ENCODE measurements around the gene CHCHD3.
"Not testable (repeated sequence)": the region's sequence is repeated elsewhere in the genome, so short reads cannot be mapped to it uniquely, and the experiment has no call there.

The CHCHD3 gene

DNA sequence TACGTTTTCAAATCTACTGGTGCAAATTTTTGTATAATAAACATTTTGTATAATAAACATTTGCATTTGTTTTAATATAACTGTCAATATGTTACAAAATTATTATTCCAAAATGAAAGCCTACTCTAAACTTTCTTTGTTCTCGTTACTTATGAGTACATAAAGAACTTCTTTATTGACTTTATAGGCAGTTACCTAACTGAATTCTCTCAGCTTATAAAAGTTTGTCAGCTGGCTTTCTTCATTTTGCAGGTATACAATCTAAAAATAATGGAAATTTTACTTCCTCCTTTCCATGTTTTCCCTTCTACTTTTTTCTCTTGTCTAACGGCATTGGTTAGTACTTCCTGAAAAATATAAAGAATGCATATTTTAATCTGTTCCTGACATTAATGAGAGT lies 137.1 kb downstream of the CHCHD3 start:
- Mint-ChIP-seq H3K36me3 (peaks cover 31% of the 10 kb centered on the region), H3K9me3 (ENCODE audit: low read depth) (no peaks in the 10 kb centered on the region), H3K27me3 (no peaks in the 10 kb centered on the region), H3K4me3 (no peak overlapping the region), H3K4me1 (ENCODE audit: low read depth) (peaks cover 10% of the 10 kb centered on the region), H3K27ac (no peak overlapping the region)

DNA sequence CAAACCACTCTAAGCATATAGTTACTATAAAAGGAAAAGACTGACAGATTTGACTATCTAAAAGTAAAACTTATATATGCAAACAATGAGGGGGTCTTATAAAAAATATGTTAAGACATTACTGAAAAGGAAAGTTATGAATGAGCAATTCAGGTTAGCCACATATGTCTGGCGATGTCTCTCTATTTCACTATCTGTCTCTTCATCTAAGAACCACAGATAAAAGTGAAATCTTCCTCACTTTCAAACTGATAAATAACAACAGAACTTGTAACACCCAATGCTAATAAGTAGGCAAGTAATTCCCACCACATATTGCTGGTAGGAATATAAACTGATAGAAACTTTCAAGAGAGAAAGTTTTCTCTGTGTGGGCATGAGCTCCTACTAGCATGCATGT lies 138.2 kb downstream of the CHCHD3 start:
- Mint-ChIP-seq H3K36me3 (peaks cover 36% of the 10 kb centered on the region), H3K4me3 (no peak overlapping the region), H3K27ac (no peak overlapping the region), H3K9me3 (ENCODE audit: low read depth) (no peaks in the 10 kb centered on the region), H3K4me1 (ENCODE audit: low read depth) (peaks cover 10% of the 10 kb centered on the region), H3K27me3 (no peaks in the 10 kb centered on the region)

DNA sequence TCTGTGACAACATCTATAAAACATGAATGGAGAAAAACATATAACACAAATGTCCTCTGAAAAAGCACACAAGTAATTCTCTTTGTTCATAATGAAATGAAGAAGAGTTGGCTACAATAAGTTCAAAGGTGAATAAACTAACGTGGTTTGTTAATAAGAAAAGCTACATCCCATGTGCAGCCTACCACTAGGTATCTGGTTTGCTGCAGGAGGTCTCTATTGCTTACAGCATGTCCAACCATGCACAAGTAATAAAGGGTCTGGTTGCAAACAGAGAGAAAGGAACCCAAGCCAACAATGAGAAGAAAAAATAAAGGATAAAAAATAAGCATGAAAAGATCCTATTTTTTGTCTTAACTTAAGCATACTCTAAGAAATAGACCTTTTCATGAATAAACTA lies 139.2 kb downstream of the CHCHD3 start:
- peaks cover 36% of the 10 kb centered on the region for H3K36me3 Mint-ChIP-seq
- H3K27me3 Mint-ChIP-seq = no peaks in the 10 kb centered on the region
- H3K9me3 Mint-ChIP-seq (ENCODE audit: low read depth) = no peaks in the 10 kb centered on the region
- no peak overlapping the region for H3K27ac Mint-ChIP-seq
- H3K4me3 Mint-ChIP-seq = no peak overlapping the region
- peaks cover 7% of the 10 kb centered on the region for H3K4me1 Mint-ChIP-seq (ENCODE audit: low read depth)

DNA sequence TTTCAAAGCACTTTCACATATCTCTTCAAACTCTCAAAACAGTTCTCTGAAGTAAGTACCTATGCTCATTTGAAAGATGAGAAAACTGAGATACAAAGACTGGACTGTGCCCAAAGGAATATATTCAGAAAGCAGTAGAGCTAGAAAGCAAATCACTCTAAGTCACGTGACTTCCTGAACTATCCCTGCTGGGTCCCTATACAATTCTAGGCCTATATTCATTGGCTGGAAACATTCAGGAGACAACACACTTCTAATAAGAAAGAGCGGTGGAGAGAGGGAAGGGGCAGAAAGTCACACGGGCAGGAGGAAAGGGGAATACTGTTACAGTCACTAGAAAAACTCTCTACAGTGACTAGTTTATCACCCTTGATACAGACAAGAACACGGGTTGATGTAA lies 140.0 kb downstream of the CHCHD3 start:
- H3K4me1 Mint-ChIP-seq (ENCODE audit: low read depth) = peaks cover 6% of the 10 kb centered on the region
- no peaks in the 10 kb centered on the region for H3K27me3 Mint-ChIP-seq
- H3K36me3 Mint-ChIP-seq = peaks cover 36% of the 10 kb centered on the region
- H3K9me3 Mint-ChIP-seq (ENCODE audit: low read depth) = no peaks in the 10 kb centered on the region
- H3K4me3 Mint-ChIP-seq = no peak overlapping the region
- H3K27ac Mint-ChIP-seq = no peak overlapping the region

DNA sequence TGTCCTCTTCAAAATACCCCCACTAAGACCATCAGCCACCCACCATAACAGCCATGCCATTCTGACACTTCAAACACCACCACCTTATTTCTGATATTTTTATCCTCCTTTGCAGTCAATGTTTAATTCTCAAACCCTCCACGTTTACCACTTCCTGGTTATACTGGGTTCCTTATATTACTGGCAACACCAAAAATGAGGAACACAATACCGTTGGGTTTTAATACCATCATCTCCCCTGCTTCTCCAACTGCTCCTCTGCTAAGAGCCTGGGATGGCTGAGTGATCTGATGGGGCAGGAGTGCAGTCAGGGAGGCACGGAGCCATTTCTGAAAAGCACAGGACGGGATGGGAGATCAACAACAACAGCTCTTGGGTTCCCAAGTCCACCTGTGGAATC lies 140.5 kb downstream of the CHCHD3 start:
- Mint-ChIP-seq H3K27ac (no peak overlapping the region), H3K27me3 (no peaks in the 10 kb centered on the region)

DNA sequence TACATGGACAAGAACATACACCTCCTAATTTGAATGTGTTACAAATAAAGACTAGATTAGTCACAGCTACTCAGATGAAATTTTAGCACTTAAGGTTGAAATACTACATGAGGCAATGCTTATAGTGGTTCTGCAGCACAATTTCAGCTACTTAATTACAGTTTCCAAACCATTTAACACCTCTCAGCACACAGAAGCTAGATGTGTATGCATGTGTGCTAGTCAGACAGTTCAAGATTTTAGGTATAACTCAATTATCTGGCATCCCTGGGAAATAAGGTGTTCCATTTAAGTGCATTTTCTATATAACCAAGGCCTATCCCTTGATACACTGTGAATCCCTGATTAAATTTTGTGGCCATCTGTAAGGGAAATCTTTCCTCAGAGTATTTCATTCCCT lies 141.8 kb downstream of the CHCHD3 start:
- peaks cover 6% of the 10 kb centered on the region for H3K4me1 Mint-ChIP-seq (ENCODE audit: low read depth)
- peaks cover 42% of the 10 kb centered on the region for H3K36me3 Mint-ChIP-seq
- no peak overlapping the region for H3K4me3 Mint-ChIP-seq
- peaks cover 4% of the 10 kb centered on the region for H3K9me3 Mint-ChIP-seq (ENCODE audit: low read depth)
- H3K27me3 Mint-ChIP-seq = no peaks in the 10 kb centered on the region
- H3K27ac Mint-ChIP-seq = no peak overlapping the region

More for the DNA sequence above, 140.5 kb downstream of the CHCHD3 start:
- Mint-ChIP-seq H3K36me3 (peaks cover 36% of the 10 kb centered on the region), H3K9me3 (ENCODE audit: low read depth) (no peaks in the 10 kb centered on the region), H3K4me3 (no peak overlapping the region), H3K4me1 (ENCODE audit: low read depth) (peaks cover 6% of the 10 kb centered on the region)

DNA sequence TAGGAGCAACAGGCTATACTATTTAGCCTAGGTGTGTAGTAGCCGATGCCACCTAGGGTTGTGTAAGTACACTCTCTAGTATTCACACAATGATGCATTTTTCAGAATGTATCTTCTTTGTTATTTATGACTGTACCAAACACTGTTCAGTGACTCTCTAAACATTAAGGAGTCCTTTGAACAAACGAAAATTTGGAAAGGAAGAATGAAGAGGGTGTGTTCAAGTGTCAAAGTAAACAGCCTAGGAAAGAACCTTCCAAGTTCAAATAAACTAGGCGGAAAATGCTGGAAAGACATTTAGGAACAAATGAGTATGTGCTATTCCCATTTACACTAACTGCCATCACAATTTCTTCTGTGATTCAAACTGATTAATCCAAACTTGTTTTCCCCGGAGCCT lies 142.4 kb downstream of the CHCHD3 start:
- Mint-ChIP-seq H3K9me3 (ENCODE audit: low read depth) (peaks cover 4% of the 10 kb centered on the region), H3K27me3 (no peaks in the 10 kb centered on the region), H3K4me1 (ENCODE audit: low read depth) (peaks cover 6% of the 10 kb centered on the region), H3K4me3 (no peak overlapping the region), H3K36me3 (peaks cover 42% of the 10 kb centered on the region), H3K27ac (no peak overlapping the region)

DNA sequence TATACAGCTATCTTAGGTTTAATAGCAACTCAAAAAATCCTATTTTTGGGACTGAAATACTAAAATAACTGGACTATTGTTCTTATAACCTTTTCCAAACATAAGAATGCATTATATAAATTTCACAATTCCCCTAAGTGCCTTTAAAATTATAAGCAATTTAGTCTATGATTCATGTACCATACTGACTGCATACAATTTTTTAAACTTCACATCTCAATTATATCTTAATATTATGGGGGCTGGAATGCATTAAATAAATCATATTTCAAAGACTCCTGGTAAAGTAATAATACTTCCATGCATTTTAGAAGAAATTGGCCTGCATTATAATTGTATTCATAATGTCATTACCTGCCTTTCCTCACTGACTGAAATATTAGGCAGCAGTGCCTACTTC lies 144.6 kb downstream of the CHCHD3 start:
- peaks cover 4% of the 10 kb centered on the region for H3K9me3 Mint-ChIP-seq (ENCODE audit: low read depth)
- no peaks in the 10 kb centered on the region for H3K27me3 Mint-ChIP-seq
- peaks cover 10% of the 10 kb centered on the region for H3K4me1 Mint-ChIP-seq (ENCODE audit: low read depth)
- H3K27ac Mint-ChIP-seq = no peak overlapping the region
- no peak overlapping the region for H3K4me3 Mint-ChIP-seq
- peaks cover 45% of the 10 kb centered on the region for H3K36me3 Mint-ChIP-seq

DNA sequence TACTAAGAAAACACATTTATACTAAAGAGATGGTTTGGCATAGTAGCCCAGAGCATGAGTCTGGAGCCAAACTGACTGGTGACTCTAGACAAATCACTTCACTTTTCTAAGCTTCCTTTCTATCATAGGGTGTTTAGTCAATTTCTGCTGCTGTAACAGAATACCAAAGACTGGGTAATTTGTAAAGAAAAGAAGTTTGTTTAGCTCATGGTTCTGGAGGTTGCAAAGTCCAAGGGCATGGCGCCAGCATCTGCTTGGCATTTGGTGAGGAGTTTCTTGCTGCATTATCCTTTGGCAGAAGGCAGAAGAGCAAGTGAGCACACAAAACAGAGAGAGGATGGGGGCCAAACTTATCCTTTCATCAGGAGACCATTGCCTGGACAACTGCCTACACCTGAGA lies 146.3 kb downstream of the CHCHD3 start:
- H3K36me3 Mint-ChIP-seq = peaks cover 34% of the 10 kb centered on the region
- peaks cover 8% of the 10 kb centered on the region for H3K4me1 Mint-ChIP-seq (ENCODE audit: low read depth)
- H3K9me3 Mint-ChIP-seq (ENCODE audit: low read depth) = peaks cover 4% of the 10 kb centered on the region
- no peak overlapping the region for H3K4me3 Mint-ChIP-seq
- H3K27me3 Mint-ChIP-seq = no peaks in the 10 kb centered on the region
- no peak overlapping the region for H3K27ac Mint-ChIP-seq

DNA sequence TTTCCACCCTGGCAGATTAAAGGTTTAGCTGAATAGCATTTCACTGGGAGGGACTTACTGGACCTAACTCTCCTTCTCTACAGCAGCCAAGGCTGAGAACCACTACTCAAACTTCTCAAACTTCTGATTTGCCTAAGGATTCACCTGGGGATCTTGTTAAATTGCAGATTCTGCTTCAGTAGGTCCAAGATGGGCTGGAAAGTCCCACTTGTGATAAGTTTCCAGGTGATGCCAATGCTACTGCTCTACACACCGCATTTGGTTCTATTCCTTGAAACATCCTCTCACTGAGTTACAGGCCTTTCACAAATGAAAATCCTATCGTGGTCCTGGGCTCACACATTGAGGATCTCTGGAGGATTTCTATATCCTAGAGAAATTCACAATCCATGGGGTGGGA lies 147.9 kb downstream of the CHCHD3 start:
- Mint-ChIP-seq H3K27me3 (no peaks in the 10 kb centered on the region), H3K27ac (no peak overlapping the region), H3K4me1 (ENCODE audit: low read depth) (peaks cover 8% of the 10 kb centered on the region), H3K9me3 (ENCODE audit: low read depth) (peaks cover 10% of the 10 kb centered on the region), H3K4me3 (no peak overlapping the region), H3K36me3 (peaks cover 34% of the 10 kb centered on the region)

DNA sequence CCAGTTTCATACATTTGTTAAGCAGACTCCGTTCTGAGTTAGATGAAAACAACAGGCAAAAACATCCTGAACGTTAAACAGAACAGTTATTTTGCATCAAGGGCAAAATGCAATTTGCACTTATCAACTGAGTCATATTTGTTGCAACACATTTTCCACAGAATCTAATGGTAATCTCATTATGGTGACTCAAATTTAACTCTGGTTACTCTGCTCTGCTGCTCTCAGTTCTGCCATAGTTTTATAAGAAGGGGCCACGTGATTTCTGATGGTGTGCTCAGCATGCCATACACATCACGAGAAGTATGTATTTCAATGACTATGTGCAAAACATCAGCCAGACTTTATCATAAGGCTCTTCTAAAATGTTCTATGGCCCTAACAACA lies 148.8 kb downstream of the CHCHD3 start:
- Mint-ChIP-seq H3K36me3 (peaks cover 30% of the 10 kb centered on the region), H3K4me3 (no peak overlapping the region), H3K27ac (peak overlapping the region; percentile 24), H3K9me3 (ENCODE audit: low read depth) (peaks cover 14% of the 10 kb centered on the region), H3K27me3 (no peaks in the 10 kb centered on the region), H3K4me1 (ENCODE audit: low read depth) (peaks cover 8% of the 10 kb centered on the region)

DNA sequence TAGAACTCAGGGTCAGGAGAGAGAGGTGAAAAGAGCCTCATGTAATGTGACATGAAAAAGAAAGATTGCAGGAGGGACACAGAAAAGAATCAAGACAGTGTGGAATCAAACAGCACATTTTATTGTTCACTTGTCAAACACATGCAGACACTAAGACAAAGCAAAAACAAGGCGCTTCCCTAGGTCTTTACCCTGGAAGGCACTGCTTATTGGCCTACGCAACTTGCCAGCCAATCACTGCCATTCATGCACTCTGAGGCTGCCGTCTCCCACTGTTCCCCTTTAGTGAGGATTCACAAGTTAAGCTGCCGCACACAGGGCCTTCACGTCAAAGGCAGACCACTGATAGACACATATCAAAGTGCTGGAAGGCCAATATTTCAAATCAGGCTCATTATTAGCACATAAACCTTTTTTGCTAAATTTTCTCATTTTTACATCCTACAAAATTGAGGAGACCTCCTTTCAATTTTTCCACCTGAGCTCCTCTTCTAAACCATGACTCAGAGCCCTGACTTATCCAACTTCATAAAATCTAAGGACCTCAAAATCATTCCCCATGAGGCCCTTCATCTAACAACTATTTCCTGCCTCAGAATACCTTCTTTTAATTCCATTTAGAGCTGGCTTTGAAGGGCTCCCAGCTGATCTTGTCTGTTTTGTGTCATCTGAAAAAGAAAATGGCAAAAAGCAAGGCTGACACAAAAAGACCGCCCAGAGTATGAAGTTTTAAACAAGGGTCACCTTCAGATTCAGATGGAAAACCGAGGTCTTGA lies 149.4 kb downstream of the CHCHD3 start:
- Mint-ChIP-seq H3K27me3 (no peaks in the 10 kb centered on the region), H3K9me3 (ENCODE audit: low read depth) (peaks cover 14% of the 10 kb centered on the region), H3K36me3 (peaks cover 32% of the 10 kb centered on the region), H3K4me3 (no peak overlapping the region), H3K27ac (no peak overlapping the region), H3K4me1 (ENCODE audit: low read depth) (peaks cover 8% of the 10 kb centered on the region)

DNA sequence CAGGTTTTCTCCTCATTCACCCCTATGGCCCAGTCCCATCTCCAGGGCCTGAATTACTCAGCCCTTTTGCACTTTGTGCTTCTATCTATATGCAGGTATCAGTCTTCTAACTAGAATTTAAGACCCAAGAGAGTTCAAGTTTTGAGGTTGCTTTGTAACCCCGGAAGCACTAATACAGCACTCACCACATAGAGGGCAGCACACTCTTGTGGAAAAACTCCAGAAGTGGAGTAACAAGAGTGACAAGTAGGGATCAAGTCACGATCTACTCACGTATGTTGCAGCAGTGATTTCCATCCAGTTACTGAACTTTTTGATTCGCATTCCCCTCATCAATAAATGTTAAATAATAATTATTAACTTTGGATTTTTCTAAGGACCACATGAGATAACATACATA lies 151.0 kb downstream of the CHCHD3 start:
- no peak overlapping the region for H3K4me3 Mint-ChIP-seq
- no peaks in the 10 kb centered on the region for H3K27me3 Mint-ChIP-seq

DNA sequence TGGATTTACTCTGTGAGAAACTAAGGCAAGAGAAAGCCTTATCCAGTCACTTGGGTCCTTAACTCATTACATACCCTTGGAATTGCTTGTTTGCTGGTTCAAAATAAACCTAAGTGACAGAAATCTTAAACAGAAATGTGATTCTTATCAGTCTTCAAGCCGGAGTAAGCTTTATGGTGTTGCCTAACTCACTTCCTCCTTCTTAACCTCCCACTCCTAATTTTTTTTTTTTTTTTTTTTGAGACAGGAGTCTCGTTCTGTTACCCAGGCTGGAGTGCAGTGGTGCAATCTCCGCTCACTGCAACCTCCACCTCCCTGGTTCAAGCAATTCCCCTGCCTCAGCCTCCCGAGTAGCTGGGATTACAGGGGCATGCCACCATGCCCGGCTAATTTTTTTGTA lies 151.9 kb downstream of the CHCHD3 start:
- peaks cover 40% of the 10 kb centered on the region for H3K36me3 Mint-ChIP-seq

More for the DNA sequence above, 151.0 kb downstream of the CHCHD3 start:
- Mint-ChIP-seq H3K9me3 (ENCODE audit: low read depth) (peaks cover 10% of the 10 kb centered on the region), H3K36me3 (peaks cover 39% of the 10 kb centered on the region), H3K4me1 (ENCODE audit: low read depth) (peaks cover 8% of the 10 kb centered on the region), H3K27ac (no peak overlapping the region)

DNA sequence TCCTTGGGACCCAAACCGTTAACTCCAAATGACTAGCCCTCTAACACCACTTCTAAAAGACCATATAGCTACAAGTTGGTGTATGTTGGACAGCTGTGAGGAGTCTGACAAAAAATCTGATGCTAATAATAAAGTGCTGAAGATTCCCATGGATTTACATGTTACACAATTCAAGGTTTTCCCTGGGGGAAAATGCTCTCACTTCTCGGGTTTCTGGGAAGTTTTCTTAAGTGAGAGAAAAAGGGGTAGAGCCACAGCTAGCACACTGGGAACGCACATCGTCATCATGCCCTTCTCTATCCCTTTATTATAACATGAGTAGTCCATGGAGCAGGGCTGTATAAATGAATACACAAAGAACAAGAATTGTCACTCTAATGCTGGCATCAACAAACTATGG lies 162.1 kb downstream of the CHCHD3 start:
- Mint-ChIP-seq H3K36me3 (peaks cover 10% of the 10 kb centered on the region), H3K4me3 (no peak overlapping the region)

More for the DNA sequence above, 151.9 kb downstream of the CHCHD3 start:
- not testable (repeated sequence) for H3K27me3 Mint-ChIP-seq; H3K27ac Mint-ChIP-seq; H3K4me1 Mint-ChIP-seq (ENCODE audit: low read depth); H3K4me3 Mint-ChIP-seq; H3K9me3 Mint-ChIP-seq (ENCODE audit: low read depth)

DNA sequence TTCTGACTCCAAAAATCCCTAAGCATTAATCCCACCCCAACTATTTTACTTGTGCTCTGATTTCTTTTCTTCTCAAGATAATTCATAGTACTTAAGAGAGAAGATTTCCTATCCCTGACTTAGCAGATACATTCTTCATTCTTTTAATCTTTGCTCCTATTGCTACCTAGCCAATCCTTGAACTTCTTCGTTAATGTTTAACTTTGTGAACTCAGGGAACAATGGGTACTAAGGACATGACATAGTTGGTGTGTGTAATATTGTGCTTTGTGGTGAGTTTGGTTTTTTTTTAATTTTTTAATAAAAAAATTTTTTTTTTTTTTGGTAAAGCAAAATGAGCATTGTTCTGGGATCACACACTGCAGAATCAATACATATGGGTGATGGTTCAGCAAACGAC lies 166.2 kb downstream of the CHCHD3 start:
- H3K36me3 Mint-ChIP-seq = peaks cover 30% of the 10 kb centered on the region
- H3K27ac Mint-ChIP-seq = no peak overlapping the region
- H3K4me3 Mint-ChIP-seq = no peak overlapping the region
- no peaks in the 10 kb centered on the region for H3K4me1 Mint-ChIP-seq (ENCODE audit: low read depth)
- no peaks in the 10 kb centered on the region for H3K27me3 Mint-ChIP-seq
- no peaks in the 10 kb centered on the region for H3K9me3 Mint-ChIP-seq (ENCODE audit: low read depth)

More for the DNA sequence above, 162.1 kb downstream of the CHCHD3 start:
- H3K9me3 Mint-ChIP-seq (ENCODE audit: low read depth) = no peaks in the 10 kb centered on the region
- H3K4me1 Mint-ChIP-seq (ENCODE audit: low read depth) = no peaks in the 10 kb centered on the region
- H3K27me3 Mint-ChIP-seq = no peaks in the 10 kb centered on the region
- H3K27ac Mint-ChIP-seq = no peak overlapping the region
